8988T (cell line): ENCODE data around the gene SEMA4D.

ENCODE experiments used
- DNase-seq: peaks from one replicate; pipeline ENCODE4 v3.0.0; 2011

SEMA4D gene, protein sequence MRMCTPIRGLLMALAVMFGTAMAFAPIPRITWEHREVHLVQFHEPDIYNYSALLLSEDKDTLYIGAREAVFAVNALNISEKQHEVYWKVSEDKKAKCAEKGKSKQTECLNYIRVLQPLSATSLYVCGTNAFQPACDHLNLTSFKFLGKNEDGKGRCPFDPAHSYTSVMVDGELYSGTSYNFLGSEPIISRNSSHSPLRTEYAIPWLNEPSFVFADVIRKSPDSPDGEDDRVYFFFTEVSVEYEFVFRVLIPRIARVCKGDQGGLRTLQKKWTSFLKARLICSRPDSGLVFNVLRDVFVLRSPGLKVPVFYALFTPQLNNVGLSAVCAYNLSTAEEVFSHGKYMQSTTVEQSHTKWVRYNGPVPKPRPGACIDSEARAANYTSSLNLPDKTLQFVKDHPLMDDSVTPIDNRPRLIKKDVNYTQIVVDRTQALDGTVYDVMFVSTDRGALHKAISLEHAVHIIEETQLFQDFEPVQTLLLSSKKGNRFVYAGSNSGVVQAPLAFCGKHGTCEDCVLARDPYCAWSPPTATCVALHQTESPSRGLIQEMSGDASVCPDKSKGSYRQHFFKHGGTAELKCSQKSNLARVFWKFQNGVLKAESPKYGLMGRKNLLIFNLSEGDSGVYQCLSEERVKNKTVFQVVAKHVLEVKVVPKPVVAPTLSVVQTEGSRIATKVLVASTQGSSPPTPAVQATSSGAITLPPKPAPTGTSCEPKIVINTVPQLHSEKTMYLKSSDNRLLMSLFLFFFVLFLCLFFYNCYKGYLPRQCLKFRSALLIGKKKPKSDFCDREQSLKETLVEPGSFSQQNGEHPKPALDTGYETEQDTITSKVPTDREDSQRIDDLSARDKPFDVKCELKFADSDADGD

DNA sequence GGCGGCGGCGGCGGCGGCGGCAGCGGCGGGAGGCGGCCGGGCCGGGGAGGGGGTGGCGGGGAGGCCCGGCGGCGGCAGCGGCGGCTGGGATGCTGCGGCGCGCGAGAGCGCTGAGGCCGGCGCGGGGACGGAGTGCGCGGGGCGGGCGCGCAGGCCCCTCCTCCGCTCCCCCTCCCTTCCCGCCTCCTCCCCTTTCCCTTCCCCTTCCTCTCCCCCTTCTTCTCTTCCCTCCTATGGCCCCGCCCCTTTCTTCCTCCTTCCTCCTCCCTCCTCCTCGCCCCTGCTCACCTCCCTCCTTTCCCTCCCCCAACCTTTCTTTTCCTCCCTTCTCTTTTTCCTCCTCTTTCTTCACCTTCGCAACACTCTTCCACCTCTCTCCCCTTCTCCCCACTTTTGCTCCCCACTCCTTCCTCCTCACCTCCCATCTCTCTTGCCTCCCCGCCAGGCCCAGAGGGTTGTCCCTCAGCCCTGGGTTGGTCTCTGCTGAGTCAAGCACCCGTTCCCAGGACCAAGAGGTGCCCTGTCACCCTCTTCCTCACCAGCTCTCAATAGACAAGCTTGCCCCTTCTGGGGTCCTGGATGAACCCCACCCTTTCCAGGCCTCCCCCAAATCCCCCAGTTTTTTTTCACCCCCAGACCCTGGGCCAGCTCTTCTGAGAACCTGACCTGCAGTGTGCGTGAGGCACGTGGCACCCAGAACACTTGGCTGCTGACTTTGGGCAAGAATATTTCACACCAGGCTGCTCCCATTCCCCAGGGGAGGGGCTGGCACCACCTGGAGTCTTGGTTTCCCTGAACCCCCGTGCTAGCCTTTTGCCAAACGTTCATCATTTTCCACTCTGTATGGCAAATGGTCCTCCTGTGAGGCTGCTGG, at the start of gene SEMA4D:
Gene SEMA4D, minus strand, starts transcription at position 136 of the 874 bp plus-strand sequence. CDS start 92,657 bp downstream, outside the sequence.
- peak; percentile 90 for DNase-seq

DNA sequence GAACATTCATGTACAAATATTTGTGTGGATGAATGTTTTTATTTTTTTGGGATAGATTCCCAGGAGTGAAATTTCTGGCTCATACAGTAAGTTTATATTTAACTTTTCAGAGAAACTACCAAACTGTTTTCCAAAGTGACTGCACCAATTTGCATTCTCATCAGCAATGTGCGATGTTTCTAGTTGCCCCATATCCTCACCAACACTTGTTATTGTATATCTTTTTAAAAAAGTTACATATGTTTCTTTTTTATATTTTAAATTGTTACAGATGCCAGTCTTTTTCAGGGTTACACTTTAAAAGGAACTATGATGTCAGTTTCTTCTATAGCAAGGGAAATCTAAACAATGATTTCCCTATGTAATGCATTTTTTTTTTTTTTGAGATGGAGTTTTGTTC, 49.1 kb upstream of the SEMA4D start:
- no peak for DNase-seq

DNA sequence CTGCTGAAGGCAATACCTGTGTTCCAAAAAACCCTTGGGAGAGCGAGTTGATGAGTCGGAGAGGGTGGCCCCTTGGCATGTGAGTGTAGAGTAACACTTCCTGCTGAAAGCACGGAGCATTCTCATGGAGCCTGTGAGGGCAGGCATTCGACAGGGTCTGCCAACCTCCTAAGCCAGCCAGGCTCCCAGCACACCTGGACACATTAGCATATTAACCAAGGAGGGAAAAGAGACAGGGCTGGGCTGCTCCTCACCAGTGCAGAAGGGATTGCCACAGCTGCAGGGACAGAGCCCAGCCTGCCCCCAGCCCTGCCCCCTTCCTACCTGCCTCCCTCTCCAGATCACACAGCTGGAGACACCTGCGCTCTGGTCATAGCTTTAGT, 46.4 kb upstream of the SEMA4D start:
- no peak for DNase-seq

DNA sequence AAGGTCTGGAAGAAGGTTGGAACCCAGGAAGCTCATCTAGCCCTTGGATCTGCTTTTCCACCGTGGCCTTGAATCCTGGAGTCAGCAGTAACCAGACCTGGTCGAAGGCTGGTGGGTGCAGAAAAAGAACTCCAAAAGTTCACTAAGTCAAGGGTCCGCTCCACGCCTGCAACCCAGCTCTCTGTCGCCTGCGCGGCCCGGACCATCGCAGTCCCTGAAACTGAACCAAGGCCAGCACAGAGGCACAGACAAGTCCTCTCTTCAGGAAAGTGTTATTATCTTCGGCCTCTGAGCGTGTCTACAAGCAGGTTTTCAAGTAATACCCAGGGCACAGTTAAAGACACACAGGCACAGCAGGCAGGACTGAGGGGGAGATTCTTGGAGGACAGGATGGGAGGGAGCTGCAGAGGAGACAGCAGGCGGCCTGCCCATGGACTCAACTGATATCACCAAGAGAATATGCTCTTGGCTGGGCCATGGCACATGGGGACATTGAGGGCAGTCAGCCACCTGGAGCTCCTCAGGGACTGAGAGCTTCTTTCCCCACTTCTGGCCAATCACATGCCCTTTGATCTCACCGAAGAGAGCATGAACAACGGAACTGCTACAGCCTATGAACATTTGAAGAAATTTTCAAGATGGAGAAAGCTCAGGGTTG, 45.8 kb upstream of the SEMA4D start:
- DNase-seq: no peak

DNA sequence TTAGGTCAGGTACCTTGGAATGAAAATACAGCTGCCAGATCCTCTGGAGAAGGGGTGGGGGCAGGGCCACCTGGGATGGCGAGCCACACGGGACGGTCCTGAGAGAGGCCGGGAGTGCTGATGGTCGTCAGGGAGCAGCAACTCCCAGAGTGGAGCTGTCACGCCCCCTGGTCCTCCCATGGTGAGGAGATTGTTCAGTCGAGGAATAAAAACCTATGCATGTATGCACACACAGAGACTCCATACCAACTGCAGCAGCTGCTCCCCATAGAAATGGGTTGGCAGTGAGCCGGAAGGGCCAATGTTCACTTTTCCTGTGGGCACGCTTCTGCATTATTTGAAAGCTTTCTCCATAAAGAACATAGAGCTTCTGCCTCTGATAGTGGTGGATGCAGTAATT, 45.2 kb upstream of the SEMA4D start:
- DNase-seq: no peak

DNA sequence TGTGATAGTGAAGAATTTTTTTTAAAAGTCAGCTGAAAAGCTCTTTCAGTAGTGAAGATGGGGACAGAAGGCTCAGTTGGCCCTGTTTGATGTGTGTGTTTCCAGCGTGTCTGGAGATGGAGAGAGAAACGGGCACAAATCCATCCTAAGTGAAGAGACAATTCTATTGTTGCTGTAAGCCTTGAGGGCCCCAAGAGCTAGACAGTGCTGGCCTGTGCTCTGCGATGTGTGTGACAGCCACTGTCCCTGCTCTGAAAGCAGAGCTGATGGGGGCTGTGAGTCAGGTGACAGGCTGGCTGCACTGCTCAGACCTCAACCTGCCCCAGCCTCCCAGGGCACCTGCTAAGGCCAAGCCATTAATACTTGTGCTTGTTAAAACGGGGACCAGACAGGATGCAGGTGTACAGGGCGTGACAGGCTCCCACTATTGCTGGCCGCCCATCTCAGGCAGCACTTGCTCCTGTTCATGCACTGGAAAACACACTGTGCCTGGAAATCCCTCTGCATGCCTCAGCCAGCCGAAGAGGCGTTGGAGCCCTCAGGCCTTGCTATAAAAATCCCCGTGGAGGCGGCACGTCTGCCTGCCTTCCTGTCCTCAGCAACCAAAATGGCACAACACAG, 44.6 kb upstream of the SEMA4D start:
- no peak for DNase-seq

DNA sequence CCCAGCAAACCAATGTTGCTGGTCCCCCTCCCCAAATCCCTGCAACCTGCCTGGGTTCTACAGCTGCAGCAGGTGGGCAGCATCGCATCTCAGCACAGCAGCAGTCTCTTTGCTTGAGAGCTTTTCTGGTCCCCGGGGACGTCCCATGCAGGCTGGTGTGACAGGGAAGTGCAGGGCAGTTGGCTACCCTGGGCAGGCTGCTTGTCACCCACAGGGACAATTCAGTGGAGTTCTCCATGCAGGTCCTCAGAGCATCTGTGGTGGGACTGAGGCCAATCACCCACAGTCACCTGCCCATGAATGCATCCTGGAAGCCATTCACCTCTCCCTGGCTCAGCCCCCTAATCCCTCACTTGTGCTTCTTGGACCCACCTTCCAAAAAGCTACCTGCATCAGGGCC, 43.9 kb upstream of the SEMA4D start:
- no peak for DNase-seq

DNA sequence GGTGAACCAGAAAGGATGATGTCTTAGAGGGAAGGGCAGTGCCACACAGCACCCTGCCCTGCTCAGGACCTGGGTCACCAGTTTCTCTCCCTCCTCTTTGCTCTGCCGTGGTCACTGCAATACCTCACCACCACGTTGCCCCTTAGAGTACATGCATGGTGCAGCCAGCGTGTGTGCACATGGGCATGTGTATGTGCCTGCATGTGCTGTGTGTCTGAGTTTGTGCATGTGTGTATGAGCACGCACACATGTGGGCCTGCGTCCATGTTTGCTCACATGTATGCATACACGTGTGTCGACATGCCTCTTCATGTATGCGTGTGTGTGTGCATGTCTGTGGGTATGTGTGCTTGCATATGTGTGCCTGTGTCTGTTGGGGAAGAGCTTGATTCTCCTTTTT, 41.5 kb upstream of the SEMA4D start:
- DNase-seq: no peak

DNA sequence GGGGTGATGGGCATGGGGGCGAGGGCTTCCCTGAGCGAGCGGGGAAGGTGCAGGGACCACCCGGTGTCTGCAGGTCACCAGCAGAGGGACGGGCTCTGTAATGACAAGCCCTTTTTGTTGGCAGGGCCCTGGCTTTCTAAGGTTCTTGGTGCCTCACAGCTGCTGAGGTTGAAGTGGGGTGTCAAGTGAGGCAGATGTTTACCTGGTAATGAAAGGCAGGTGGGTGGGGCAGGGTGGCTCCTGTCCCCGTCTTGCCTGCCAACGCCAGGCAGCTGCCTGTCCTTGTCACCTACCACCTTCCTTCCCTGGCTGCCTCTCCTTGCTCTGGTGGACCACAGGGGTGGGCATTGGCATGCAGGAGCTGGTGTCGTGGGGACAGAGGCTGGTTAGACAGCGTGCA, 41.0 kb upstream of the SEMA4D start:
- no peak for DNase-seq

DNA sequence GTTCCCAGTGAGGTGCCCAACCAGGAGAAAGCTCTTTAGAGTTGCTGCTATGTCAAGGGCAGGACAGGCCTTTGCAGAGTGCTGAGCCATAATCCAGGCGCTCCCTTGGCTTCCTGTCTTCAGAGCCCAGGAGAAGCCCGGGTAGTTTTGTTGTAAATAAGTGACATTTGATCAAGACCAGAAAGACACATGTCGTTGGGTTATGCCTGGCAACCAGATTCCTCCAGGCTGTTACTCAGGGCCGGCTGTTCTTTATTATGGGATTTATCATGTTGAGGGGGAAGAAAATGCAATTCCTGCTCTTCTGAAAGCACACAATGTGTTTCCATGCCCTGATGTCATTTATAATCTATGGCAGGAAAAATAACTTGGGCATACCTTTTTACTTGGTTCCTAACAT, 39.3 kb upstream of the SEMA4D start:
- no peak for DNase-seq

DNA sequence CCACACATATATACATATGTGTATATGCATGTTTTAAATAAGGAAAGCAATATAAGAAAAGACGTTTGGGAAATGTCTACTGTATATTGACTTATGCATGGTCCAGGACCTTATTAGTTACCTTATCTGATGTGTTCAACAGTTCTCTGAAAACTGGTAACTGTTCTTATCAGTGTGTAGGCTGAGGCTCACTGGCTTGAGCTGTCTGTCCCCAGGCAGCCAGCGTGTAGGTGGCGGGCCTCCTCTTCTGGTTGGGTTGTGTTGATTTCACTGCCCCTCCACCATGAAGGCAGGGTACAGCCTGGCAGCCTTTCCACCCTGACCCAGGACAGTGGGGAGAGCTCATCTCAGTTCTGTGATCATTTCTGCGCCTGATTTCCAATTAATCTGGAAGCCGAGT, 38.7 kb upstream of the SEMA4D start:
- DNase-seq: no peak

DNA sequence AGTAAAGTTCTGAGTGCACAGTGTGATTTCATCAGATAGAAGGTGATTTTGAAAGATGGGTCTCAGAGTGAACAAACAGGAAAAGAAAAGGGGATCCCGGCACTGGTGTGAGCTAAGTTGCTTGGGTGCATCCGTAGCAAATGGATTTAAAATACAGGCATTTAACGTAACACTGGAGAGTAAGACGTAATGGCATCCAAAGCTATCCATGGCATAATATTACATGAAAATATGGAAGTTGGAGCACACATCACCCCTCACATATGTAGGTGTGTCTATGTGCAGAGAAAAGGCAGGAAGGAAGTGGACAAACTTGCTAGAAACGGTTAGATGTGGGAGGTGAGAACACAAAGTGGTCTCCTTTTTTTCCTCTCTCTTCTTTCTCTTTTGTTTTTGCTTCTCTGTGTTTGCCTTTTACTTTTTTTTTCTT, 38.2 kb upstream of the SEMA4D start:
- DNase-seq: no peak

DNA sequence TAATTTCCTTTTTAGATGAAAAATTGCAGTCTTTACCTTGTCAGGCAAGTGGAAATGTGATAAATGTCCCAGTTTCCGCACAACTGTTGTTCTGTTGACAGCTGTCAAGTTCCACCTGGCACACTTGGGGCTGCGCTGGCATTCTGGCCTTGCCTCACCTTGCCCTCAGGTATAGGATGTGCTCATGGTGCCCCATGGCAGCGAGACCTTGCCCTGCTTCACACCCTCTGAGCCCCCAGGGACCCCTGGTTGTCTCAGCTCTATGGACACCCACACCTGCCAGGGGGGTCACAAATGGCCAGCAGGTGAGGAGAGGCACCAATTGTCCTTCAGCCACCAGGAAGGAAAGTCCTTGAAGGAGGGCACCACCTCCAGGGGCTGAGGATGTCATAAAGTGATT, 37.5 kb upstream of the SEMA4D start:
- DNase-seq: no peak

DNA sequence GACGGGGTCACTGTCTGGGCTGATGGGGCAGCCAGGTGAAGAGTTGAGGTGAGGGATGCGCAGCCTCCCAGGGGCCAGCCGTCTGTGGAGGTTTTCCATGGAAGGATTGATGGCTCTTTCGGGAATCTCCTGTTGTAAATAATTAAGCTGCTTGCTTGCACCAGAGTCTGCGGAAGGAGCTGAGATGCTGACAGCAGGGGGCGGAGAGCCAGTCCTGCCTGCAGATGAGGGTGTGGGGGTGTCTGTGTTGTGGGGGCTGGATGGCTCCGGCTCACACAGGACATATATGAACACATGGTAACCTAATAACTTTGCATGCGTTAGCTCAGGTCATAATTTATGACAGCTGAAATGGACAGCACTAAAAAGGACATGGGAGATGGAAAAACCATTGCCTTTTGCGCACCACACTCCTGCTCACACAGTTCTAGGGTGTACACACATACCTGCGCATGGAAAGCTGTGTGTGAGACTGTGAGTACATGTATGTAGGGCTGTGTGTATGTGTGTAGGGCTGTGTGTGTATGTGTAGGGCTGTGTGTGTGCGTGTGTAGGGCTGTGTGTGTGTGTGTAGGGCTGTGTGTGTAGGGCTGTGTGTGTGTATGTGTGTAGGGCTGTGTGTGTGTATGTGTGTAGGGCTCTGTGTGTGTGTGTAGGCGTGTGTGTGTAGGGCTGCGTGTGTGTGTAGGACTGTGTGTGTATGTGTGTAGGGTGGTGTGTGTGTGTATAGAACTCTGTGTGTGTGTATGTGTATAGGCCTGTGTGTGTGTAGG, 36.8 kb upstream of the SEMA4D start:
- no peak for DNase-seq

DNA sequence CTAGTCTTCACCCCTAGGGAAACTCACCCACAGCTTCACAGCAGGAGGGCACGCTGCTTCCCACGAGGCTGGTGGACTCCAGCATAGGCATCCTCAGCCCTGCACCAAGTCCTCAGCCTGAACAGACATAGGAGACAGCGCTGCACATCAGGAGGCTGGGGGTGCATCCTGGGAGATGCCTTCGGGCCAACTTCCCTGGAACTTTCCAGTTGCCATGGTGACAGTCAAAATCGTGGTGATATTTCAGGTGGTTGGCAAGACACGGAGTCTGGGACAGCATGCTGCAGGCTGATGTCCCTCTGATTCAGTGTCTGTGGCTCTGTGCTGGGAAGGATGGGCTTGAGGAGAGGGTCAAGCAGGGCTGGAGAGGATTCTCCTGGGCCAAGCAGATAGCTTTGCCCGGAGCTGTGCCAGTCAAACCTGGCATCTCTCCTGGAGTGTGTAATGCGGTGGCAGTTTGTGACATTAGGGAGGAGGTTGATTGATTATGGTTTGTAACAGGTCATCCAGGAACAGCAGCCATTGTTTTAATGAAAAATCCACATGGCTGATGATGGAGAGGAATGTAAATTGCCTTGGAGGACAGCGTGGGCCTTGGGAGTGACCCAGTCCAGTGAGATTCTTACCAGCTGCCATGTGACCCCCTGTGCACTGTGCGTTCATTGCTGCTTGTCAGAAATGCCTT, 35.6 kb upstream of the SEMA4D start:
- DNase-seq: no peak

DNA sequence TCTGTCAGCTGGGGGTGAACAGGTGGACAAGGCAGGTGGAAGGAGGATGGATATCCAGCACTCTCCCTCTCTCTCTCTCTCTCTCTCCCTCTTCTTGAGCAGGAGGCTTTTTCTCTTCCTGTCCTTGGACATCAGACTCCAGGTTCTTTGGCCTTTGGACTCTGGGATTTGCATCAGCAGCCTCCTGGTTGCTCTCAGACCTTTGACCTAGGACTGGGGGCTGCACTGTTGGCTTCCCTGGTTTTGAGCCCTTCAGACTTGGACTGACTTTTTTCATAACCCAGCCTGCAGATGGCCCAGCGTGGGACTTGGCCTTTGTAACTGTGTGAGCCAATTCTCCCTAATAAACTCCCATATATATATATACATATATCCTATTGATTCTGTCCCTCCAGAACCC, 35.0 kb upstream of the SEMA4D start:
- no peak for DNase-seq

DNA sequence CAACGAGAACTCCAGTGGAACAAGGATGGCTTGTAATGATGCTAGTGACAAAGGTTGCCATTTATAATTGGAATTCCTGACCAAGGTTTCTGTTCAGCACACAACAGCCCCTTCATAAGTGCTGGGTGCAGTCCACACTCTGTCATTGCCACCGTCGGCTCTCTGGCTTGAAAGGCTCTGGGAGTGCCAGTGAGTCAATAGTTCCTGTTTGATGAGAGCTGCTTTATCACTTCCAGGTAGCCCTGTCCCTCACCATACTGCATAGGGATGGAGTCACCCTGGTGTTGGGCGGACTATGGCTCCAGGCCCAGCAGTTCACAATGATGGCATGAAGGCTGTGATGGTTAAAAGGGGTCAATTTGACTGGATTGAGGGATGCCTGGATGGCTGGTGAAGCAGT, 34.6 kb upstream of the SEMA4D start:
- no peak for DNase-seq

DNA sequence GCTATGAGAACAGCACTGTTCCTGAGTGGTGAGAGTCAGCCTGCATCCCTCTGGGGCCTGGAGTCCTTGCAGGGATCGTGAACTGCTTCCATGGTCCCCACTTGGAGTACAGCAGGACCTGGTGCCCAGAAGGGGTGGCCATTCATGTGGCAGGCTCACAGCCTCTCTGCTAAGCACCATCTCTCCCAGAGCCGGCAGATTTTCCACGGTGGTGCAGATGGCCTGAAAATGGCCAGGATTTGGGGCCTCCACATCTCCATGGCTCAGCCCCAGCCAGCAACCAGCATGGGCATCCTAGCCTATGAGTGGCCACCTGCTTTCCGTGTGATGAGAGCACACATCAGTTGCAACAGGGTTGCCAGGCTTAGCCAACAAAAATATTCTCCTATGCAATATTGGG, 33.9 kb upstream of the SEMA4D start:
- no peak for DNase-seq

DNA sequence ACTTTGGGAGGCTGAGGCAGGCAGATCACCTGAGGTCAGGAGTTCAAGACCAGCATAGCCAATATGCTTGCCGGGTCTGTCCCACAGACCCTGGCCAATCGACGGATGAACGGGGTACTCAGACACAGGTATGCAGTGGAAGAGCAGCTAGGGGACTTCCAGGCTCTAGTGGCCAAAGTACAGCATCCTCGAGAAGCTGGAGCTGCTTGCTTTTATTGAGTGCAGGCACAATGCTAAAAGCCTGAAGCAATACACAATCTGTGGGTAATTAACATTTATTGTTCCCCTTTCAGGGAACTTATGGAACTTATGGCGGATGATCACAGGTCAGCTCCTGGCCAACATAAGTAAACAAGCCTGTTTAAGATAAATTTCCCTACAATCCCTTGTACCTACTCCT, 32.8 kb upstream of the SEMA4D start:
- DNase-seq: no peak

DNA sequence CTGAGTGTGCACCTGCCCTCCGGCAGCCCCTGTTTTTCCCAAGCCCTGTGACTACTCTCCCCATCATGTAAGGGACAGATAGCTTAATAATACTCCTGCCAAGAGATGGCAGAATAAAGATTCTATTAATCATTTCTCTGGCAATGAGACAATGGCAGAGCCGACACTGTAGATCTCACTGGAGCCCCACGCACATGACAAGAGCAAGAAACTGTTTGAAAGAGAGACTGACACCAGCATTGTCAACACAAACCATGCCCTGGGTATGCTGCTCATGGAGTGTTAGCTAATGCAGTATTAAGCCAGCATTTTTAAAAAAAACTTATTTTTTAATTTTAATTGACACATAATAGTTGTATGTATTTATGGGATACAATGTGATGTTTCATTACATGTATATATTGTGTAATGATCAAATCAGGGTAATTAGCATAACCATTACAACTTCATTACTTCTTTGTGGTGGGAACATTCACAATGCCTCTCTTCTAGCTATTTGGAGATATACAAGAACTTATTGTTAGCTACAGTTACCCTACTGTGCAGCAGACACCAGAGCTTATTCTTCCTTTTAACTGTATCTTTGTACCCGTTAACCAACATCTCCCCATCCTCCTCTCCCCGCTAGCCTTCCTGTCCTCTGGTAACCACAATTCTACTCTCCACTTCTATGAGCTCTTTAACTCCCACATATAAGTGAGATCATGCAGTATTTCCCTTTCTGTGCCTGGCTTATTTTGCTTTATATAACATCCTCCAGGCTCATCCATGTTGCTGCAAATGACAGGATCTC, 31.5 kb upstream of the SEMA4D start:
- no peak for DNase-seq
